Measurements from ENCODE around the gene SRPRB. TPM values are rescaled to one million over a fixed set of nuclear protein-coding genes. Genes with fewer than 3 reads are reported as not detected.

Gene SRPRB
- total RNA-seq (ENCODE audit: unreplicated experiment): 22.9 TPM
- long read RNA-seq, partial matches to known transcripts: 36 of 38 reads
- long read RNA-seq, other reads (novel, unspliced or antisense): 2 of 38 reads

GRCh38 chr3:133805702-133806475 is at the start of gene SRPRB:
SRPRB (plus strand) TSS chr3:133805815; CDS start chr3:133805849, 34 bp downstream.
- Mint-ChIP-seq H3K27ac (ENCODE audit: unreplicated experiment) (peak within 1 kb of the TSS; percentile 36), H3K36me3 (ENCODE audit: low read depth, unreplicated experiment) (no peaks in the 10 kb centered on the region), H3K27me3 (ENCODE audit: unreplicated experiment) (peaks cover 3% of the 10 kb centered on the region), H3K4me3 (ENCODE audit: unreplicated experiment) (peak within 1 kb of the TSS; percentile 99), H3K4me1 (ENCODE audit: unreplicated experiment) (peaks cover 6% of the 10 kb centered on the region), H3K9me3 (ENCODE audit: unreplicated experiment) (no peaks in the 10 kb centered on the region)
- no peak for TF ChIP-seq CTCF (IDR thresholded peaks at IDR 0.05; ENCODE audit: unreplicated experiment)
- peak; percentile 92 for DNase-seq (ENCODE audit: low spot score)

DNA sequence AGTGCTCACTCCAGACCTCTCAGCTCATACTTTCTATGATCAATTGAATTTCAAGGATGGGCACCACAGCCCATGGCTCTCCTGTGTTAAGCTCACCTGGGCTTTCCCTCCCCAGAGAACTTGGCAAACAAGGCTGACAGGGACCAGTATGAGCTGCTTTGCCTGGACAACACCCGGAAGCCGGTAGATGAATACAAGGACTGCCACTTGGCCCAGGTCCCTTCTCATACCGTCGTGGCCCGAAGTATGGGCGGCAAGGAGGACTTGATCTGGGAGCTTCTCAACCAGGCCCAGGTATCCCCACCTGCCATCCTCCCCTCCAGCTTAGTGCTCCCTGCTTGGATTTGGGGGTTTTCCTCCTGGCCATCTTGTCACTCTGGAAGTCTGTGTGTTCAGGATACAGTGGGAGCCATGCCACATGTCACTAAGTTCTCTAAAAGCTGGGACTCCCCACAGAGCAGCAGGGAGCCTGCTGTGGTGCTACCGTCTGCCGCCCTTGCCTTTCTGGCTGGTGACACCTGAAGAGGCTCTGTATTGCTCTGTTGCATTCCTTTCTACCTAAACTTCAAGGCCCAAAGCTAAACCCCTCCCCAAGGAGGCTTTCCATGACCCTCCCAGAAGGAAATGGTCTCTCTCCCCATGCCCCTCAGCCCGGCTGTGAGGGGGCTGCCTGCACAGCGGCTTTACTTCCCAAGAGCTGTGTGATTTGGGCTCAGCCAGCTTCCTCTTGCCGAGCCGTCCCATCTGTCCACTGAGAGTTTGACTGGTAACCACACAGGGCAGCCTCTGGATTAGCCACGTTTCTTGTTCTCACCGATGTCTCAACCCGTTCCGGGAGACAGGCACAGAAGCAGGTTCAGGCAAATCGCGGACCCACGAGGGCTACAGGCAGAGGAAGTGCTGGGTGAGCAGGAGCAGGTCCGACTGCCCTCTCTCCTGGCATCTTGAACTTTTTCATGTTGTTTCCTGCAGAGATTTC is 48.6 kb upstream of the SRPRB start:
- no peak overlapping the region for H3K4me3 Mint-ChIP-seq (ENCODE audit: unreplicated experiment)
- H3K27ac Mint-ChIP-seq (ENCODE audit: unreplicated experiment): no peak overlapping the region
- H3K9me3 Mint-ChIP-seq (ENCODE audit: unreplicated experiment): no peaks in the 10 kb centered on the region
- no peaks in the 10 kb centered on the region for H3K36me3 Mint-ChIP-seq (ENCODE audit: low read depth, unreplicated experiment)
- H3K27me3 Mint-ChIP-seq (ENCODE audit: unreplicated experiment): peaks cover 3% of the 10 kb centered on the region
- DNase-seq (ENCODE audit: low spot score): no peak
- H3K4me1 Mint-ChIP-seq (ENCODE audit: unreplicated experiment): no peaks in the 10 kb centered on the region
- TF ChIP-seq CTCF (IDR thresholded peaks at IDR 0.05; ENCODE audit: unreplicated experiment): no peak

DNA sequence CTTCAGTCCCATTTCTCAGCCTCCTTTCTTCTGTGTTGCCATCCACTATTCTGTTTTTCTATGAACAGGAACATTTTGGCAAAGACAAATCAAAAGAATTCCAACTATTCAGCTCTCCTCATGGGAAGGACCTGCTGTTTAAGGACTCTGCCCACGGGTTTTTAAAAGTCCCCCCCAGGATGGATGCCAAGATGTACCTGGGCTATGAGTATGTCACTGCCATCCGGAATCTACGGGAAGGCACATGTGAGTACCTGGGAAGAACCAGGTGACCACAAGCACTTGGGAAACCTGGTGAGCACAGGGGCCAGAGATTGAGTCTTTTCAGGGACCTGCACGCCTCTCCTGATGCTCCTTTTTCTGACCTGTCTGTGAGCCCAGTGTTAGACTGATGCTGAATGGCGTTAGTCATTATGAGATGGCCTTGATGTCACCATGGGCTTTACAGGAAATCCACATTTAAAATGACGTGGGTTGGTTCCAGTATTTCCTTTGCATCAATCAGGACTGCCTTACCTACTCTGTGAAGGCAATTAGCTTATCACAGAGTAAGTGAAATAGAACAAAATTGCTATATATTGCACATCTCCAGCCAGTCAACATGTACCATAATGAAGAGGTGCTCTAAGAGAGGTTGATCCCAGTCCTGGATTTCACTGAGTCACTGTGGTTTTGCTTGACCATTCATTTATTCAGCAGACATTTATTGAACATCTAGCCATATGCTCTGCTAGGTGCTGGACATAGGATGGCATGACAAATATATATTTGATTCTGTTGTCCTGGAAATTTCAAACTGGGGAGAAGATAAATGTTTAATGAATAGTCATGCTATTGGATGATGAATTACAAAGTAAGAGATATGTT is 47.7 kb upstream of the SRPRB start:
- Mint-ChIP-seq H3K4me1 (ENCODE audit: unreplicated experiment) (no peaks in the 10 kb centered on the region), H3K27ac (ENCODE audit: unreplicated experiment) (no peak overlapping the region), H3K9me3 (ENCODE audit: unreplicated experiment) (no peaks in the 10 kb centered on the region), H3K4me3 (ENCODE audit: unreplicated experiment) (no peak overlapping the region), H3K36me3 (ENCODE audit: low read depth, unreplicated experiment) (no peaks in the 10 kb centered on the region), H3K27me3 (ENCODE audit: unreplicated experiment) (peaks cover 3% of the 10 kb centered on the region)
- TF ChIP-seq CTCF (IDR thresholded peaks at IDR 0.05; ENCODE audit: unreplicated experiment): no peak
- DNase-seq (ENCODE audit: low spot score): no peak

GRCh38 chr3:133758568-133758928 is 47.1 kb upstream of the SRPRB start:
- Mint-ChIP-seq H3K4me1 (ENCODE audit: unreplicated experiment) (no peaks in the 10 kb centered on the region), H3K27ac (ENCODE audit: unreplicated experiment) (no peak overlapping the region), H3K4me3 (ENCODE audit: unreplicated experiment) (no peak overlapping the region), H3K9me3 (ENCODE audit: unreplicated experiment) (no peaks in the 10 kb centered on the region), H3K36me3 (ENCODE audit: low read depth, unreplicated experiment) (no peaks in the 10 kb centered on the region), H3K27me3 (ENCODE audit: unreplicated experiment) (peaks cover 4% of the 10 kb centered on the region)
- no peak for TF ChIP-seq CTCF (IDR thresholded peaks at IDR 0.05; ENCODE audit: unreplicated experiment)
- no peak for DNase-seq (ENCODE audit: low spot score)
